GM12878 (cell line): ENCODE data around the gene GJC1.

ENCODE experiments used
- NR2C2 ChIP-seq: IDR thresholded peaks from 2 replicates; pipeline ENCODE4 v1.6.1; 2011; ENCODE audit warnings: borderline replicate concordance, low read depth; ENCODE audit not compliant: control insufficient read depth, insufficient read length
- SRF ChIP-seq, 2 experiments: IDR thresholded peaks; 2 replicates each; pipeline ENCODE4 v1.6.1; 2011; ENCODE audit warnings: low read depth in 2 of 2, low read length in 2 of 2, mild to moderate bottlenecking in 1 of 2, moderate library complexity in 1 of 2
- TF ChIP-seq, protein P1 (sequence below), 3 experiments: IDR thresholded peaks in 2 of 3; conservative IDR thresholded peaks in 1 of 3; 2 replicates each; pipeline ENCODE4 v1.5.1; 2011; ENCODE audit warnings: low read depth in 3 of 3, low read length in 3 of 3, mild to moderate bottlenecking in 3 of 3, control low read depth in 2 of 3, moderate library complexity in 2 of 3, inconsistent platforms in 1 of 3, mixed read lengths in 1 of 3; ENCODE audit not compliant: control insufficient read depth in 2 of 3, insufficient read depth in 1 of 3; ENCODE audit errors: extremely low read depth in 1 of 3
- TF ChIP-seq, protein P2 (sequence below): IDR thresholded peaks from 2 replicates; pipeline ENCODE4 v1.6.1; 2012; ENCODE audit warnings: low read depth, low read length, improper control_type of control experiment
- TF ChIP-seq, protein P3 (sequence below): fragments of 450-650 bp; formaldehyde crosslinking; IDR thresholded peaks from 2 replicates; pipeline ENCODE4 v1.4.0; 2020; ENCODE audit warnings: mild to moderate bottlenecking, moderate library complexity

DNA sequence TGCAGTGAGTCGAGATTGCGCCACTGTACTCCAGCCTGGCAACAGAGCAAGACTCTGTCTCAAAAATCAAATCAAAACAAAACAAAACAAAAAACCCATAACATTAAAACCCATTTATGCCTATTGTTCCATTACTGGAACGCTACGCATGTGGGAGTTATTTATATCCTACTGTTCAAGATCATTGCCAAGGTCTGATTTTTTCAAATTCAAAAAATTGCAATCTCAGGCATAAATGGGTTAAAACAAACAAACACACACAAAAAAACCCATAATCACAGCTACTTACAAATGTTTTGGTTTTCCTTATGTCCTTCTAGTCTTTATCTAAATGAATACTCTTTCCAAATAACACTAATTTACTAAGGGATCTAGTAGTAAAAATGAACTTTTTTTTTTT, 17.8 kb downstream of the GJC1 start:
- TF ChIP-seq, protein P1, sequence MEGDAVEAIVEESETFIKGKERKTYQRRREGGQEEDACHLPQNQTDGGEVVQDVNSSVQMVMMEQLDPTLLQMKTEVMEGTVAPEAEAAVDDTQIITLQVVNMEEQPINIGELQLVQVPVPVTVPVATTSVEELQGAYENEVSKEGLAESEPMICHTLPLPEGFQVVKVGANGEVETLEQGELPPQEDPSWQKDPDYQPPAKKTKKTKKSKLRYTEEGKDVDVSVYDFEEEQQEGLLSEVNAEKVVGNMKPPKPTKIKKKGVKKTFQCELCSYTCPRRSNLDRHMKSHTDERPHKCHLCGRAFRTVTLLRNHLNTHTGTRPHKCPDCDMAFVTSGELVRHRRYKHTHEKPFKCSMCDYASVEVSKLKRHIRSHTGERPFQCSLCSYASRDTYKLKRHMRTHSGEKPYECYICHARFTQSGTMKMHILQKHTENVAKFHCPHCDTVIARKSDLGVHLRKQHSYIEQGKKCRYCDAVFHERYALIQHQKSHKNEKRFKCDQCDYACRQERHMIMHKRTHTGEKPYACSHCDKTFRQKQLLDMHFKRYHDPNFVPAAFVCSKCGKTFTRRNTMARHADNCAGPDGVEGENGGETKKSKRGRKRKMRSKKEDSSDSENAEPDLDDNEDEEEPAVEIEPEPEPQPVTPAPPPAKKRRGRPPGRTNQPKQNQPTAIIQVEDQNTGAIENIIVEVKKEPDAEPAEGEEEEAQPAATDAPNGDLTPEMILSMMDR (IDR thresholded peaks at IDR 0.05 in 2 of 3, conservative IDR thresholded peaks at IDR 0.05 in 1 of 3; ENCODE audit: control insufficient read depth in 2 of 3, extremely low read depth in 1 of 3, insufficient read depth in 1 of 3, low read depth in 3 of 3, low read length in 3 of 3): no peak
- TF ChIP-seq SRF (IDR thresholded peaks at IDR 0.05; ENCODE audit: low read depth in 2 of 2, low read length in 2 of 2) (no peak), NR2C2 (no peak)
- TF ChIP-seq, protein P2, sequence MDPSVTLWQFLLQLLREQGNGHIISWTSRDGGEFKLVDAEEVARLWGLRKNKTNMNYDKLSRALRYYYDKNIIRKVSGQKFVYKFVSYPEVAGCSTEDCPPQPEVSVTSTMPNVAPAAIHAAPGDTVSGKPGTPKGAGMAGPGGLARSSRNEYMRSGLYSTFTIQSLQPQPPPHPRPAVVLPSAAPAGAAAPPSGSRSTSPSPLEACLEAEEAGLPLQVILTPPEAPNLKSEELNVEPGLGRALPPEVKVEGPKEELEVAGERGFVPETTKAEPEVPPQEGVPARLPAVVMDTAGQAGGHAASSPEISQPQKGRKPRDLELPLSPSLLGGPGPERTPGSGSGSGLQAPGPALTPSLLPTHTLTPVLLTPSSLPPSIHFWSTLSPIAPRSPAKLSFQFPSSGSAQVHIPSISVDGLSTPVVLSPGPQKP: no peak
- TF ChIP-seq, protein P3, sequence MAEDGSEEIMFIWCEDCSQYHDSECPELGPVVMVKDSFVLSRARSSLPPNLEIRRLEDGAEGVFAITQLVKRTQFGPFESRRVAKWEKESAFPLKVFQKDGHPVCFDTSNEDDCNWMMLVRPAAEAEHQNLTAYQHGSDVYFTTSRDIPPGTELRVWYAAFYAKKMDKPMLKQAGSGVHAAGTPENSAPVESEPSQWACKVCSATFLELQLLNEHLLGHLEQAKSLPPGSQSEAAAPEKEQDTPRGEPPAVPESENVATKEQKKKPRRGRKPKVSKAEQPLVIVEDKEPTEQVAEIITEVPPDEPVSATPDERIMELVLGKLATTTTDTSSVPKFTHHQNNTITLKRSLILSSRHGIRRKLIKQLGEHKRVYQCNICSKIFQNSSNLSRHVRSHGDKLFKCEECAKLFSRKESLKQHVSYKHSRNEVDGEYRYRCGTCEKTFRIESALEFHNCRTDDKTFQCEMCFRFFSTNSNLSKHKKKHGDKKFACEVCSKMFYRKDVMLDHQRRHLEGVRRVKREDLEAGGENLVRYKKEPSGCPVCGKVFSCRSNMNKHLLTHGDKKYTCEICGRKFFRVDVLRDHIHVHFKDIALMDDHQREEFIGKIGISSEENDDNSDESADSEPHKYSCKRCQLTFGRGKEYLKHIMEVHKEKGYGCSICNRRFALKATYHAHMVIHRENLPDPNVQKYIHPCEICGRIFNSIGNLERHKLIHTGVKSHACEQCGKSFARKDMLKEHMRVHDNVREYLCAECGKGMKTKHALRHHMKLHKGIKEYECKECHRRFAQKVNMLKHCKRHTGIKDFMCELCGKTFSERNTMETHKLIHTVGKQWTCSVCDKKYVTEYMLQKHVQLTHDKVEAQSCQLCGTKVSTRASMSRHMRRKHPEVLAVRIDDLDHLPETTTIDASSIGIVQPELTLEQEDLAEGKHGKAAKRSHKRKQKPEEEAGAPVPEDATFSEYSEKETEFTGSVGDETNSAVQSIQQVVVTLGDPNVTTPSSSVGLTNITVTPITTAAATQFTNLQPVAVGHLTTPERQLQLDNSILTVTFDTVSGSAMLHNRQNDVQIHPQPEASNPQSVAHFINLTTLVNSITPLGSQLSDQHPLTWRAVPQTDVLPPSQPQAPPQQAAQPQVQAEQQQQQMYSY (CRISPR knock-in tag): no peak
